Transverse colon (tissue), 4 donors: ENCODE measurements around the gene PRSS57. TPM values are rescaled to one million over a fixed set of nuclear protein-coding genes. Genes with fewer than 3 reads are reported as not detected.

Experiments
- DNase-seq: peaks from one replicate; pipeline ENCODE4 v3.0.0-alpha.2; 2019
- H3K27ac ChIP-seq, 4 donors: fragments of 200-600 bp; sonication (generic); 2 replicates each; pipeline ENCODE4 v1.5.1; 2016 to 2018; ENCODE audit warnings: inconsistent platforms in 4 of 4
- H3K27me3 ChIP-seq: fragments of 200-600 bp; sonication (generic); 2 replicates; pipeline ENCODE4 v1.5.1; 2017; ENCODE audit warnings: inconsistent platforms
- H3K36me3 ChIP-seq, 4 donors: fragments of 200-600 bp; sonication (generic); 2 replicates each; pipeline ENCODE4 v1.5.1; 2017 to 2019; ENCODE audit warnings: inconsistent platforms in 4 of 4
- H3K4me1 ChIP-seq, 4 donors: fragments of 200-600 bp; sonication (generic); 2 replicates each; pipeline ENCODE4 v1.5.1; 2017 to 2020; ENCODE audit warnings: inconsistent platforms in 4 of 4
- H3K4me3 ChIP-seq, 4 donors: fragments of 200-600 bp; sonication (generic); 1 replicate in 1 of 4; 2 replicates in 3 of 4; pipeline versions ENCODE4 v1.5.1 to v1.6.1; 2017 to 2019; ENCODE audit warnings: inconsistent platforms in 4 of 4
- H3K9me3 ChIP-seq, 2 donors: fragments of 200-600 bp; sonication (generic); 2 replicates each; pipeline ENCODE4 v1.5.1; 2017 to 2019; ENCODE audit warnings: inconsistent platforms in 2 of 2
- CTCF ChIP-seq, 5 experiments: fragments of 200-600 bp in 3 of 5; fragments of 450-650 bp in 2 of 5; sonication (generic) in 3 of 5; IDR thresholded peaks; 1 replicate in 2 of 5; 2 replicates in 3 of 5; pipeline ENCODE4 v1.5.1; 2016 to 2017; ENCODE audit warnings: antibody characterized with exemption in 5 of 5, inconsistent platforms in 3 of 5, mild to moderate bottlenecking in 2 of 5, moderate library complexity in 1 of 5
- EP300 ChIP-seq: sonication (generic); formaldehyde crosslinking; IDR thresholded peaks from one replicate; pipeline ENCODE4 v1.6.1; 2017; ENCODE audit warnings: antibody characterized with exemption, low read depth
- POLR2A ChIP-seq: fragments of 450-650 bp; IDR thresholded peaks from one replicate; pipeline ENCODE4 v1.6.1; 2016; ENCODE audit warnings: antibody characterized with exemption, mild to moderate bottlenecking, moderate library complexity
- POLR2AphosphoS5 ChIP-seq, 3 donors: sonication (generic); formaldehyde crosslinking; IDR thresholded peaks; one replicate each; pipeline ENCODE4 v1.6.1; 2016; ENCODE audit warnings: antibody characterized with exemption in 3 of 3
- WGBS, 2 donors: methylation state at CpG; one replicate each; pipeline ENCODE4 v1.1.5; 2018; ENCODE audit warnings: low coverage in 1 of 2; 5-methylcytosine and 5-hydroxymethylcytosine counted together
- in situ Hi-C, 4 donors: fragments of 200-750 bp; cut with MboI; loops; one replicate each; pipeline versions ENCODE4 v1.15.0 to v1.15.1; 2017; ENCODE audit warnings: low sequenced_read_pairs in 3 of 4, low pct_ligation_motif_present in 1 of 4, low pct_unique_long_range_greater_than_20kb in 1 of 4
- intact Hi-C: fragments of 100-400 bp; cut with DNase I; formaldehyde crosslinking; loops from one replicate; pipeline ENCODE4 v1.15.1; 2023; ENCODE audit warnings: low total_unique reads
- total RNA-seq, 4 donors: library from RNA; depleted of rRNA; stranded (reverse); fragments of >200 nt; gene quantifications; one replicate each; pipeline ENCODE4 v1.1.0, GENCODE V29; 2016

The PRSS57 gene
- total RNA-seq, 4 donors from 2014 or later: not detected

GRCh38 chr19:645912-646778 lies 49.1 kb downstream of the PRSS57 start:
- Histone ChIP-seq H3K4me1 (no peaks in the 10 kb centered on the region), H3K27ac (no peak overlapping the region), H3K9me3 (no peaks in the 10 kb centered on the region), H3K4me3 (no peak overlapping the region), H3K27me3 (no peaks in the 10 kb centered on the region), H3K36me3 (peaks cover 0 to 36% (median 20%) of the 10 kb centered on the region in 4 donors)
- in situ Hi-C loops: no loop called here
- no peak for DNase-seq
- 92 to 100% methylated on average over 4 to 56 of the region's 62 CpGs for WGBS, 2 donors
- intact Hi-C loops: no loop called here
- TF ChIP-seq POLR2A (no peak), POLR2AphosphoS5 (IDR thresholded peaks at IDR 0.05) (no peak), EP300 (no peak), CTCF (IDR thresholded peaks at IDR 0.05) (no peak)

GRCh38 chr19:644789-645188 lies 50.5 kb downstream of the PRSS57 start:
- Histone ChIP-seq H3K4me1 (peaks cover 0 to 5% (median 2%) of the 10 kb centered on the region in 4 donors), H3K36me3 (peaks cover 0 to 33% (median 17%) of the 10 kb centered on the region in 4 donors), H3K27me3 (no peaks in the 10 kb centered on the region), H3K4me3 (no peak overlapping the region), H3K27ac (no peak overlapping the region), H3K9me3 (no peaks in the 10 kb centered on the region)
- 76% methylated on average over 14 of the region's 14 CpGs; no CpG with 5 or more reads in 1 of the 2 donors for WGBS, 2 donors
- TF ChIP-seq POLR2AphosphoS5 (IDR thresholded peaks at IDR 0.05) (no peak), EP300 (no peak), CTCF (IDR thresholded peaks at IDR 0.05) (no peak), POLR2A (no peak)
- in situ Hi-C loops (no loop called here), intact Hi-C loops (no loop called here)
- DNase-seq: no peak

GRCh38 chr19:644363-644762 lies 50.9 kb downstream of the PRSS57 start:
- in situ Hi-C loops: no loop called here
- no peak for DNase-seq
- WGBS, 2 donors: 75% methylated on average over 24 of the region's 28 CpGs; no CpG with 5 or more reads in 1 of the 2 donors
- Histone ChIP-seq H3K36me3 (peaks cover 0 to 30% (median 15%) of the 10 kb centered on the region in 4 donors), H3K27me3 (no peaks in the 10 kb centered on the region), H3K4me3 (no peak overlapping the region), H3K9me3 (no peaks in the 10 kb centered on the region), H3K4me1 (peaks cover under 1 to 6% (median 3%) of the 10 kb centered on the region in 4 donors), H3K27ac (no peak overlapping the region)
- TF ChIP-seq EP300: no peak
- no peak for TF ChIP-seq POLR2AphosphoS5 (IDR thresholded peaks at IDR 0.05)
- TF ChIP-seq POLR2A: no peak
- no peak for TF ChIP-seq CTCF (IDR thresholded peaks at IDR 0.05)
- intact Hi-C loops: no loop called here

GRCh38 chr19:643736-644135 lies 51.5 kb downstream of the PRSS57 start:
- 88 to 91% methylated on average over 9 to 24 of the region's 24 CpGs for WGBS, 2 donors
- H3K27ac ChIP-seq: no peak overlapping the region
- H3K4me3 ChIP-seq: no peak overlapping the region
- H3K36me3 ChIP-seq: peaks cover 0 to 23% (median 13%) of the 10 kb centered on the region in 4 donors
- no peak for DNase-seq
- H3K9me3 ChIP-seq: no peaks in the 10 kb centered on the region
- in situ Hi-C loops (no loop called here), intact Hi-C loops (no loop called here)
- no peak for TF ChIP-seq POLR2AphosphoS5 (IDR thresholded peaks at IDR 0.05)
- TF ChIP-seq EP300: no peak
- peaks cover 7 to 13% (median 9%) of the 10 kb centered on the region in 4 donors for H3K4me1 ChIP-seq
- H3K27me3 ChIP-seq: no peaks in the 10 kb centered on the region
